Spleen (tissue), 11 donors: Measurements from ENCODE around the gene KBTBD8. TPM values are rescaled to one million over a fixed set of nuclear protein-coding genes. Genes with fewer than 3 reads are reported as not detected.

Experiments used
- DNase-seq: peaks from one replicate; pipeline ENCODE4 v3.0.0-alpha.2; 2020
- H3K27ac ChIP-seq, 8 donors: fragments of 200-600 bp; sonication (generic) in 7 of 8; 1 replicate in 4 of 8; 2 replicates in 4 of 8; pipeline versions ENCODE4 v1.5.0 to v1.8.0; 2016 to 2021; ENCODE audit warnings: inconsistent platforms in 4 of 8, mild to moderate bottlenecking in 4 of 8, moderate library complexity in 1 of 8
- H3K27me3 ChIP-seq, 7 donors: fragments of 200-600 bp; sonication (generic) in 6 of 7; replicated peaks in 1 of 7; 1 replicate in 4 of 7; 2 replicates in 3 of 7; pipeline versions ENCODE4 v1.5.0 to v1.8.0; 2016 to 2021; ENCODE audit warnings: inconsistent platforms in 3 of 7, mild to moderate bottlenecking in 1 of 7
- H3K36me3 ChIP-seq, 6 donors: fragments of 200-600 bp; sonication (generic) in 5 of 6; 1 replicate in 4 of 6; 2 replicates in 2 of 6; pipeline versions ENCODE4 v1.5.0 to v1.8.0; 2016 to 2021; ENCODE audit warnings: inconsistent platforms in 2 of 6
- H3K4me1 ChIP-seq, 6 donors: fragments of 200-600 bp; sonication (generic) in 5 of 6; 1 replicate in 3 of 6; 2 replicates in 3 of 6; pipeline versions ENCODE4 v1.5.0 to v1.8.0; 2016 to 2021; ENCODE audit warnings: inconsistent platforms in 3 of 6
- H3K4me3 ChIP-seq, 8 donors: fragments of 200-600 bp; sonication (generic) in 7 of 8; 1 replicate in 4 of 8; 2 replicates in 4 of 8; pipeline versions ENCODE4 v1.5.0 to v1.8.0; 2016 to 2021; ENCODE audit warnings: inconsistent platforms in 4 of 8, mild to moderate bottlenecking in 4 of 8, moderate library complexity in 2 of 8
- H3K9me3 ChIP-seq, 8 donors: fragments of 200-600 bp; sonication (generic) in 7 of 8; 1 replicate in 4 of 8; 2 replicates in 4 of 8; pipeline versions ENCODE4 v1.5.0 to v1.8.0; 2016 to 2021; ENCODE audit warnings: inconsistent platforms in 4 of 8
- CTCF ChIP-seq, 11 experiments: fragments of 200-600 bp in 7 of 11; fragments of 450-650 bp in 4 of 11; sonication (generic) in 4 of 11; IDR thresholded peaks in 8 of 11; conservative IDR thresholded peaks in 3 of 11; 1 replicate in 7 of 11; 2 replicates in 4 of 11; pipeline versions ENCODE4 v1.4.0 to v1.8.0; 2016 to 2021; ENCODE audit warnings: antibody characterized with exemption in 11 of 11, inconsistent platforms in 4 of 11, mild to moderate bottlenecking in 1 of 11
- POLR2A ChIP-seq, 3 donors: fragments of 450-650 bp; IDR thresholded peaks; one replicate each; pipeline ENCODE4 v1.5.1; 2017; ENCODE audit warnings: antibody characterized with exemption in 3 of 3, mild to moderate bottlenecking in 1 of 3
- POLR2AphosphoS5 ChIP-seq, 3 donors: sonication (generic); formaldehyde crosslinking; IDR thresholded peaks; one replicate each; pipeline ENCODE4 v1.5.1; 2017; ENCODE audit warnings: antibody characterized with exemption in 3 of 3
- WGBS, 5 donors: extraction: QIAGEN DNeasy Blood & Tissue Kit in 3 of 5; methylation state at CpG; one replicate each; pipeline versions ENCODE4 v1.1.5 to v1.1.7; 2013 to 2018; 5-methylcytosine and 5-hydroxymethylcytosine counted together
- intact Hi-C: fragments of 100-400 bp; cut with DNase I; formaldehyde crosslinking; loops from one replicate; pipeline ENCODE4 v1.15.0; 2023; ENCODE audit warnings: low total_unique reads
- polyA plus RNA-seq, 3 donors: library from polyadenylated mRNA; stranded (reverse); fragments of 200-250 nt; gene quantifications; one replicate each; pipeline ENCODE4 v1.2.1, GENCODE V29; 2013
- total RNA-seq, 7 donors: library from RNA; depleted of rRNA in 3 of 7; stranded (reverse); fragments of >200 nt in 3 of 7; fragmentation: NEBNext Ultra II Directional in 4 of 7; extraction: Animal tissue kit (Norgen Biotek cat#: 25700) in 4 of 7; gene quantifications; one replicate each; pipeline versions ENCODE4 v1.1.0 to v1.2.1, GENCODE V29; 2016 to 2021
- donor health status: healthy with polysubstance abuse.
- donor health status: DM: no; HTN: no; CAD: no; lungs with moderate emphysema.
- donor health status: DM: no; HTN: no; CAD: no.
- donor health status: Bipolar disorder and iron deficiency.
- donor health status: healthy.
- donor health status: DM: no; HTN: no; CAD: no.
- donor health status: DM: yes; HTN: yes; CAD: no.

KBTBD8 gene
- total and polyA plus RNA-seq, 10 donors: 9.8 to 31.9 (median 12.7) TPM

DNA sequence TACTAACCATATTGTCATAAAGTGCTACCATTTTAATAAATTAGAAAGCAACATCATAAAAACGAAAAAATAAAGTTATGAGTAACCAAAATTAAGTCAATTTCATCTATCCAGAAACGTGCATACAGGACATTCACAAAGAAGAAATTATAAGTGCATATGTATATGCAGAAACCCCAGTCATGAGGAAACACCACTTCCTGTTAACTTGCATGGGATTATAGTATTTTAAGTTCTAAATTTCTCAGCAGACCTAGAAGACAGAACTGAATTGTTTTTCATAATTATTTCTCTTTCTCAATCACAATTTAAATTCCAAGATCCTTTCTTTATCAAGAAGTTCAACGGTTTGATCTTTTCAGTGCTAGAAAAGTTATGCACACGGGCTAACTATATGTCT is 1.4 kb upstream of the KBTBD8 start:
- no peak overlapping the region for H3K27ac ChIP-seq
- intact Hi-C loops: no loop called here
- H3K4me3 ChIP-seq: no peak overlapping the region
- peaks cover 0 to 4% (median 0%) of the 10 kb centered on the region in 7 donors for H3K27me3 ChIP-seq
- no peak for DNase-seq
- no peak for TF ChIP-seq POLR2AphosphoS5 (IDR thresholded peaks at IDR 0.05)
- TF ChIP-seq POLR2A (IDR thresholded peaks at IDR 0.05): no peak
- no peak for TF ChIP-seq CTCF (IDR thresholded peaks at IDR 0.05 in 8 of 11, conservative IDR thresholded peaks at IDR 0.05 in 3 of 11)
- 54 to 68% (median 66%) methylated on average over 4 of the region's 4 CpGs for WGBS, 5 donors
- peaks cover 4 to 40% (median 21%) of the 10 kb centered on the region in 6 donors for H3K4me1 ChIP-seq
- no peaks in the 10 kb centered on the region for H3K36me3 ChIP-seq
- H3K9me3 ChIP-seq: no peaks in the 10 kb centered on the region

- no peaks in the 10 kb centered on the region for H3K9me3 ChIP-seq
- H3K27ac ChIP-seq: peak overlapping the region in 5 of 8 donors; percentile 22 to 94 (median 93)
- DNase-seq: peak; percentile 99
- intact Hi-C loops: no loop called here
- peaks cover 0 to 4% (median 0%) of the 10 kb centered on the region in 7 donors for H3K27me3 ChIP-seq
- TF ChIP-seq CTCF (IDR thresholded peaks at IDR 0.05 in 8 of 11, conservative IDR thresholded peaks at IDR 0.05 in 3 of 11): no peak
- no peak for TF ChIP-seq POLR2AphosphoS5 (IDR thresholded peaks at IDR 0.05)
- no peak for TF ChIP-seq POLR2A (IDR thresholded peaks at IDR 0.05)
- H3K4me3 ChIP-seq: peak overlapping the region in 7 of 8 donors; percentile 24 to 100 (median 98)
- WGBS, 5 donors: 9 to 13% (median 12%) methylated on average over 18 of the region's 18 CpGs
- peaks cover 4 to 49% (median 22%) of the 10 kb centered on the region in 6 donors for H3K4me1 ChIP-seq
- peaks cover 0 to 4% (median 0%) of the 10 kb centered on the region in 6 donors for H3K36me3 ChIP-seq
Observed at GRCh38 chr3:66997560-66998112, 471 bp upstream of the KBTBD8 start.

DNA sequence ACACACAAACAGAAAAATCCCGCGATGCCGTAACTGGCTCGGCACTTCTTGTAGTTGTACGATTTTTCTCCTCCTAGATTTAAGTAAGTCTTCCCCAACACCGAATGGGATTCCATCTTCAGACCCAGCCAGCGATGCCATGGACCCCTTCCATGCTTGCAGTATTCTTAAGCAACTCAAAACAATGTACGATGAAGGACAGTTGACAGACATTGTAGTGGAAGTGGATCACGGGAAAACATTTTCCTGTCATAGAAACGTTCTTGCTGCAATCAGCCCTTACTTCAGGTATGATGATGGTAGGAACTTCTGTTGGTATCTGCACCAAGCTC is 763 bp downstream of the KBTBD8 start:
- Histone ChIP-seq H3K4me3 (peak overlapping the region; percentile 91 to 100 (median 98)), H3K27ac (peak overlapping the region; percentile 71 to 94 (median 92)), H3K4me1 (peaks cover 4 to 62% (median 22%) of the 10 kb centered on the region in 6 donors), H3K27me3 (peaks cover 0 to 4% (median 0%) of the 10 kb centered on the region in 7 donors), H3K36me3 (peaks cover 0 to 16% (median 7%) of the 10 kb centered on the region in 6 donors), H3K9me3 (no peaks in the 10 kb centered on the region)
- TF ChIP-seq POLR2A (IDR thresholded peaks at IDR 0.05) (no peak), CTCF (IDR thresholded peaks at IDR 0.05 in 8 of 11, conservative IDR thresholded peaks at IDR 0.05 in 3 of 11) (no peak), POLR2AphosphoS5 (IDR thresholded peaks at IDR 0.05) (no peak)
- intact Hi-C loops: no loop called here
- WGBS, 5 donors: 1 to 2% (median 1%) methylated on average over 10 of the region's 10 CpGs
- no peak for DNase-seq

DNA sequence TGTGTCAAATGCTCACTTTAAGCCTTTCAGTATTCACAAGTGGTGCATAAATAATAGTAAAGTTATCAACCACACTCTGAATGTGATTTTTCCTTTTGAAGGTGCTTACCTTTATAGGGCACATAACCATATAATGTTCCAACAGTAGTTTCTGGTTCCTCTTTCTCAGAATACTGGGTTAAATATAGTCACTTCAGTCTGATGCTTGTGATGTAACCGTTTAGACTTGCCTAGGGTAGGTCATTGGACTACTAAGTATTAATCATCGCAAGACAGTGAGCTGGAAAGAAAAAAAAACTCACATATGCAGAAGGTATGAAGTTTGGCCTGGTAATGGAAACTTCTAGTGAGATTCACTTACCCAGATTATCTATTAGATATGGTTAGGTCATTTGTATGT is 1.9 kb downstream of the KBTBD8 start:
- intact Hi-C loops: no loop called here
- TF ChIP-seq POLR2A (IDR thresholded peaks at IDR 0.05): peak in 1 of 3 donors; percentile 75
- no peak for TF ChIP-seq CTCF (IDR thresholded peaks at IDR 0.05 in 8 of 11, conservative IDR thresholded peaks at IDR 0.05 in 3 of 11)
- Histone ChIP-seq H3K9me3 (no peaks in the 10 kb centered on the region), H3K27me3 (peaks cover 0 to 4% (median 0%) of the 10 kb centered on the region in 7 donors), H3K36me3 (peaks cover 0 to 26% (median 10%) of the 10 kb centered on the region in 6 donors), H3K4me1 (peaks cover 4 to 73% (median 26%) of the 10 kb centered on the region in 6 donors), H3K4me3 (peak overlapping the region in 5 of 8 donors; percentile 1 to 100 (median 97)), H3K27ac (peak overlapping the region in 7 of 8 donors; percentile 81 to 94 (median 93))
- 41 to 59% (median 48%) methylated on average over 2 of the region's 2 CpGs for WGBS, 5 donors
- DNase-seq: no peak
